Dermis blood vessel endothelial cell (primary cell): ENCODE measurements around the gene CFL2. TPM values are rescaled to one million over a fixed set of nuclear protein-coding genes. Genes with fewer than 3 reads are reported as not detected.
A peak's percentile ranks its signal among the peaks of the same experiment; 100 is the strongest.

Experiments
- DNase-seq: peaks from one replicate; pipeline ENCODE4 v3.0.0; 2010
- total RNA-seq: library from RNA; depleted of rRNA; stranded (reverse); fragments of >200 nt; gene quantifications from 2 replicates; pipeline ENCODE4 v1.2.3, GENCODE V29; 2014

CFL2 gene
- total RNA-seq, 1 donor from 2014 or later: 44.9 TPM

- DNase-seq: no peak
These were observed 46.3 kb downstream of the CFL2 start for GRCh38 chr14:34668111-34668510.

GRCh38 chr14:34667007-34667406, 47.4 kb downstream of the CFL2 start:
- DNase-seq: no peak

GRCh38 chr14:34665785-34666435, 48.5 kb downstream of the CFL2 start:
- DNase-seq: peak; percentile 93

- DNase-seq: no peak
These were observed 51.8 kb downstream of the CFL2 start for GRCh38 chr14:34662561-34663088.

GRCh38 chr14:34660796-34661195, 53.6 kb downstream of the CFL2 start:
- DNase-seq: no peak

Other genes starting within 250 kb of the CFL2 start
- 47.7 and 49.2 TPM in 2 replicates for gene EAPP, start 174.9 kb downstream of the CFL2 start, total RNA-seq
- 178 and 180 TPM in 2 replicates for gene SNX6, start 84.4 kb downstream of the CFL2 start, total RNA-seq
- gene BAZ1A, start 160.8 kb upstream of the CFL2 start, total RNA-seq: 54.8 and 76.5 TPM in 2 replicates